ENCODE data around the gene ANKK1. TPM values are rescaled to one million over a fixed set of nuclear protein-coding genes. Genes with fewer than 3 reads are reported as not detected.

ANKK1 gene
- total RNA-seq, 1 donor, result 0.31 TPM

GRCh38 chr11:113447621-113448315, 60.2 kb downstream of the ANKK1 start:
- Histone ChIP-seq H3K9me3 (ENCODE audit: low read depth, low read length) (no peaks in the 10 kb centered on the region), H3K27me3 (ENCODE audit: insufficient read depth, low read length) (no peaks in the 10 kb centered on the region), H3K4me1 (ENCODE audit: insufficient read depth, low read length) (no peaks in the 10 kb centered on the region), H3K4me3 (ENCODE audit: low read length) (no peak overlapping the region)

- H3K4me1 ChIP-seq (ENCODE audit: insufficient read depth, low read length), result no peaks in the 10 kb centered on the region
- no peaks in the 10 kb centered on the region for H3K9me3 ChIP-seq (ENCODE audit: low read depth, low read length)
- H3K4me3 ChIP-seq (ENCODE audit: low read length), result no peak overlapping the region
- no peaks in the 10 kb centered on the region for H3K27me3 ChIP-seq (ENCODE audit: insufficient read depth, low read length)
Observed at GRCh38 chr11:113448316-113448677, 60.7 kb downstream of the ANKK1 start.

GRCh38 chr11:113449743-113450142, 62.2 kb downstream of the ANKK1 start:
- no peaks in the 10 kb centered on the region for H3K27me3 ChIP-seq (ENCODE audit: insufficient read depth, low read length)
- H3K4me1 ChIP-seq (ENCODE audit: insufficient read depth, low read length), result no peaks in the 10 kb centered on the region
- H3K4me3 ChIP-seq (ENCODE audit: low read length), result no peak overlapping the region
- H3K9me3 ChIP-seq (ENCODE audit: low read depth, low read length), result no peaks in the 10 kb centered on the region

Other genes with a start within 250 kb of the ANKK1 start
- 35.7 TPM for gene TTC12, start 73.2 kb upstream of the ANKK1 start, total RNA-seq
- gene DRD2, start 87.6 kb downstream of the ANKK1 start, total RNA-seq, result 0.10 TPM

All from mononuclear cell (primary cell).